HG03571 (cell line): ENCODE data around the gene CRHBP.
"Not testable (repeated sequence)": the region's sequence is repeated elsewhere in the genome, so short reads cannot be mapped to it uniquely, and the experiment has no call there.

Experiments used
- ATAC-seq: cut with Tn5 transposase; IDR thresholded peaks from one replicate; pipeline ENCODE4 v1.9.1; 2021; ENCODE audit not compliant: unreplicated experiment

Gene CRHBP

GRCh38 chr5:76958991-76959767, 6.3 kb downstream of the CRHBP start:
- ATAC-seq: no peak

DNA sequence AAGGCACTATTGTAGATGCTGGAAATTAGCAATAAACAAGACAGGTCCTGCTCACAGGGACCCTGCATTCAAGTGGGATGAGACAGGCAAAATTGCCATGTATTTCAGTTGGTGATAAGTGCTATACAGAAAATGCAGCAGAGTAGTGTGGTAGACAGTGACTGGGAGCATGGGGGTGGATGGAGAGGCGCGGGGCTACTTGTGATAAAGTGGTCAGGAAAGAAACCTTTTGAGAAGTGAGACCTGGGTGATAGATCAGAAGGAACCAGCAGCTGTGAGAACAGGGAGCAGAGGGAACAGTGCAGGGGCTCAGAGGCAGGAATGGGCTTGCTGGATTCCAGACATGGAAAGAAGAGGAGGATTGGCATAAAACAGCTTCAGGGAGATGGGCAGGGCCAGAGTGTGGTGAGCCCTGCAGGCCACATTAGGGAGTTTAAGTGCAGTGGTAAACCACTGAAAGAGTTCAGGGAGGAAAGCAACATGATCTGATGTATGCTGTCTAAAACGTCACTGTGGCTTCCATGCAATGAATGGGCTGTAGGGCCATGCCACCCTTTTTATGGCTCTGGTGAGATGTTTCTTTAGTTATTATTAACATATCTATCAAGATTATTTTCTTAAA, 7.3 kb downstream of the CRHBP start:
- ATAC-seq: no peak

DNA sequence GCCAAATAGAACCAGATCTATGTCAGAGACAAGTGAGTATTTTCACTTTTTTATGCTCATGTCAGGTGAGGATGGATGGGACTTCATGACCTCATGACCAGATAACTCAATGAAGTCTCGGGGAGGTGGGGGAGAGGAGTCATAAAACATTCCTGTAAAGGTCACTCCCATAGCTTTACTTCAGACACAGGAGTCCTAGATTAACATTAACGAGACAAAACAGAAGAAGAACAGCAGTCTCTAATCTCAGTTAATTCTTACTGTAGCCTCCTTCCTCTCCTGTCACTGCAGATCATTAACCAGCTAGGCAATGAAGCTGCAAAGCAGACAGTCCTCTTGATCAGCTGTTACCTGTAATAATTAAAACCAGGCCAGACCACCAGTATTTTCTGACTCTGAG, 11.2 kb downstream of the CRHBP start:
- ATAC-seq: no peak

- ATAC-seq: no peak
These were observed 18.7 kb downstream of the CRHBP start for GRCh38 chr5:76971511-76971910.

- no peak for ATAC-seq
These were observed 19.8 kb downstream of the CRHBP start for GRCh38 chr5:76972689-76973088.

- ATAC-seq: no peak
These were observed 21.9 kb downstream of the CRHBP start for GRCh38 chr5:76974785-76975184.

DNA sequence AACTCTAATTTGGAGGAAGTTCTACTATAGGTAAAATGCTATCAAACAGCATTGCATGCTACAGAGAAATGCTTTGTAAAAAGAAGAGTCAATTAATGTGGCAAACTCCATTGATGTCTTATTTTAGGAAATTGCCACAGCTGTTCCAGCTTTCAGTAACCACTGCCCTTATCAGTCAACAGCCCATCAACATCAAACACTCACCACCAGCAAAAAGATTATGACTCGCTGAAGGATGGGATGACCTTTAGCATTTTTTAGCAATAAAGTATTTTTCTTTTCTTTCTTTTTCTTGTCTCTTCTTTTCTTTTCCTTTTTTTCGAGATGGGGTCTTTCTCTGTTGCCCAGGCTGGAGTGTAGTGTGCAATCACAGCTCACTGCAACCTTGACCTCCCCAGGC, 26.0 kb downstream of the CRHBP start:
- ATAC-seq: no peak

DNA sequence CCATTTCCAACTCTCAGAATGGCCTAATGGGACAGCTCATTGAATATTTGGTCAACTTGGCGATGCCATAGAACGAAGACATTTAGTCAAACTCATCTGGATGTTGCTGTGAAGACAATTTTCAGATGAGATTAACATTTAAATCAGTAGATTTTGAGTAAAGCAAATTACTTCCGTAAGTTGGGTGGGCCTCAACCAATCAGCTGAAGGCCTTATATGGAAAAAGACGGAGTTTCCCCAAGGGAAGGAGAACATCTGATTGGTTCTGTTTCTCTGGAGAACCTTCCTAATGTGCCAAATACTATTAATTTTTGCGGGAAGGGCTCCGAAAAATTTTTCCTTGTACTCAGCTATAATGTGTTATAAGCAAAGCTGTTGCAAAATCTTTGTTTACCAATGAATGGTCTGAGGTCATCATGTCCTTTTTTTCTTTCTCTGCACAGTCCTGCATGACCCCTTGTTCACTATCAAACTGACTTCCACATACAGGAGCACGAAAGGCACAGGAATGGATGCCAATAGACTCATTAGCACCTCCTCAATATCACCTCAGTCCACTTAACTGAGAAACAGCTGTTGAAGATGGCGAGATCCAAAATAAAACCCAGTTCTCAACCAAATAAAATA, 27.8 kb downstream of the CRHBP start:
- ATAC-seq: no peak

GRCh38 chr5:76982450-76982849, 29.6 kb downstream of the CRHBP start:
- no peak for ATAC-seq

GRCh38 chr5:76983468-76983867, 30.6 kb downstream of the CRHBP start:
- no peak for ATAC-seq

- no peak for ATAC-seq
These were observed 34.1 kb downstream of the CRHBP start for GRCh38 chr5:76986825-76987526.

DNA sequence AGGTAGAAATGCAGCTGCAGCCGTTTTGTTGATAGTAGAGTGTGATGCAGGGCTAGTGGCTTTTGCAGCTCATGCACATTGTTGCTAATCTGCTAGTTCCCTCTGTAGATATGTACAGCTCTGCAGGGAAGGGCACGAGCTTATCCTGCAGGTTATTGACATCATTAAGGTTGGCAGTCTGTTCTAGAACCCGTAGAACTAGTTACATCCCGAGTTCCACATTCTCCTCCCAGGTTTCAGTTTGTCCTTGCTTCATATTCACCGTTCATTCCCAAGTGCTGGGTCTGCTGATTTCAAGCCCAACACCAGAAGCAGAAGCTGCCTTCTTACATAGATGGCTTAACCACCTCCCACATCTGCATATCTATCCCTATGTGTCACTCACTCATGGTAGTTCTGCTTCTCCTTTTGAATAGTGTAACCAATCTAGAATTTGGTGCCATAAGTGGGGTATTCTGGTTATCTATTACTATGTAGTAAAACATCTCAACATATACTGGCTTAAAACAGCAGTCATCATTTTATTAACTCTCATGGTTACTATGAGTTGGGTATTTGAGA, 38.1 kb downstream of the CRHBP start:
- ATAC-seq: no peak

- ATAC-seq: not testable (repeated sequence)
These were observed 40.6 kb downstream of the CRHBP start for GRCh38 chr5:76993436-76993835.

DNA sequence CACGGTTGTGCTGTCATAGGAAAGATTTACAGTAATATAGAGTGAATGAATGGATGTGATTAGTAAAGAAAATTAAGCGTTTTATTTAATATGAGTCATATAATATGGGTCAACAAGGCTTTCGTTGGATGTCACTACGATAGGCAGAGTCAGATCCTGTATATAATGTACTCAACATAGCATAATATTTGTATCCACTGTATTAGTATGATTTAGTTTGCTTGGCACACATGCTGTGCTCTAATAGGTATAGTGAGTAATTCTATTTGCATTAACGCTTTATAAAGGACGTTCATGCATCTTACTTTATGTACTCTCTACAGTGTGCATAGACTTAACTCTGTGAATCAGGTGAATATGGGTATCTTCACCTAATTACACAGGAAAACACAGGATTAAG, 41.5 kb downstream of the CRHBP start:
- ATAC-seq: no peak

GRCh38 chr5:76998251-76998650, 45.4 kb downstream of the CRHBP start:
- ATAC-seq: not testable (repeated sequence)

DNA sequence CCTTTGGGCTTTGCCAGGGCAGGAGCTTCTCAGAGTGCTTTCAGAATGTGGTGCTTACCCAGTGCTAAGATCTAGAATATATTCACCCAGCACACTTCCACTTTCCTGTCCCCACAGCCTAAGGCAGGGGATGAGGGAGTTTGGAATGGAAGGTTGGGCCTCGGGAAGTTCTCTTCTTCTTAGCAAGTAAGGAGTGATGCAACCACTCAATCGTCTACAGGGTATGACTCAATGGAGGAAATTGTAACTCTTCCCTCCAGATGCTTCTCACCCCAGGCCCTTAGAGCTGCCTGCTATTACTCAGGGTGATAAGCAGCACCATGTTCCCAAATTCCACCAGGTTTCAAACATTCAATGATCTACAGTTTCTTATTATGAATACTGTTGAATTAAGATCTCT, 46.6 kb downstream of the CRHBP start:
- no peak for ATAC-seq

DNA sequence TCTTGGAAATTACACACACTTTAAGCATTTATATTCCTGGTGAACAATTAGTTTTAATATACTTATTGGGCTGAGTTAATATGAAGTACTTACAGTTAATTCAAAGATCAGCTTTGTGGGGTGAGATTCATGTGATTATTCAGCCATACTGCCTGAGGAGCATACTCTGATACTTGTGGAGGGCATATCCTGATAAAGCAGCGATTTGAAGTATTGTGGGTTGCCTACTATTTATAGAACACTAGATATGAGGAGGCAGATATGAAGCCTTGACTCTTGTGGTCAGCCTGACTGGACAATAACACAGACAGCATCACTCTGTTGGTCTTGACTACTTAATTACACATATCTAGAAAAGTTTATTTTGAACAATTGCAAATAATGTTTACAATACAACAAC, 50.4 kb downstream of the CRHBP start:
- no peak for ATAC-seq

GRCh38 chr5:77006124-77006523, 53.3 kb downstream of the CRHBP start:
- no peak for ATAC-seq

GRCh38 chr5:77008413-77008812, 55.6 kb downstream of the CRHBP start:
- no peak for ATAC-seq

DNA sequence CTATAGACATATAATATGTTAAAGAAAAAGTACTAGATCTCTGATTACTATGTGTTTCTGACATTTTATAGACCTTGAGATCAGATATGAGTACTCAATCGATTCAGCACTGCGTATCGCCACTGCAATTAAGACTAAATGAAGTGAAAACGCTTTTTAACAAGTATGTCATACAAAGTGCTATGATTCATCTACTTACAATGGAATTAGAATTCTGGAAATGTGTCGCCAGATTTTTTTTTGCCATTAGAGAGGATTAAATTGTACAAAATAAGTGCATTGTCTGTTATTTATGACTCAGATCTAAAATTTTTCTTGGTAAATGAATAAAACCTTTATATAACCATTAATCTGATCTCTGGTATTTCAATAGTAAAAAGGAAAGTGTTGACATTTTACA, 57.4 kb downstream of the CRHBP start:
- ATAC-seq: no peak

GRCh38 chr5:77011498-77011897, 58.7 kb downstream of the CRHBP start:
- ATAC-seq: no peak
